ENCODE data around the gene MGAT5. TPM values are rescaled to one million over a fixed set of nuclear protein-coding genes. Genes with fewer than 3 reads are reported as not detected.

MGAT5 gene
- total RNA-seq, 1 experiment from 2014 or later = 95.3 TPM

- Histone ChIP-seq H3K4me3 (no peak overlapping the region), H3K27ac (no peak overlapping the region), H3K27me3 (no peaks in the 10 kb centered on the region), H3K4me1 (no peaks in the 10 kb centered on the region), H3K36me3 (peaks cover 32% of the 10 kb centered on the region), H3K9me3 (replicated peaks) (0 out of 2 replicates have a peak, but pooled peaks cover 2% of the 10 kb centered on the region)
- DNase-seq = no peak
These were observed 176.0 kb downstream of the MGAT5 start for GRCh38 chr2:134429886-134430285.

- Histone ChIP-seq H3K36me3 (peaks cover 32% of the 10 kb centered on the region), H3K27ac (peak overlapping the region; percentile 2; the same call in 1 of the 2 replicates), H3K27me3 (no peaks in the 10 kb centered on the region), H3K4me1 (no peaks in the 10 kb centered on the region), H3K4me3 (no peak overlapping the region), H3K9me3 (replicated peaks) (no peaks in the 10 kb centered on the region)
- no peak for DNase-seq
These were observed 178.1 kb downstream of the MGAT5 start for GRCh38 chr2:134431838-134432434.

- DNase-seq = no peak
- H3K27ac ChIP-seq = no peak overlapping the region; the same call in 1 of the 2 replicates
- H3K9me3 ChIP-seq (replicated peaks) = no peaks in the 10 kb centered on the region
- peaks cover 32% of the 10 kb centered on the region for H3K36me3 ChIP-seq
- H3K4me1 ChIP-seq = no peaks in the 10 kb centered on the region
- no peak overlapping the region for H3K4me3 ChIP-seq
- no peaks in the 10 kb centered on the region for H3K27me3 ChIP-seq
These were observed 178.6 kb downstream of the MGAT5 start for GRCh38 chr2:134432435-134432883.

GRCh38 chr2:134433469-134433868 is 179.6 kb downstream of the MGAT5 start:
- Histone ChIP-seq H3K27ac (no peak overlapping the region), H3K36me3 (peaks cover 22% of the 10 kb centered on the region), H3K4me3 (no peak overlapping the region), H3K9me3 (replicated peaks) (no peaks in the 10 kb centered on the region), H3K27me3 (no peaks in the 10 kb centered on the region), H3K4me1 (no peaks in the 10 kb centered on the region)
- DNase-seq = no peak

GRCh38 chr2:134433979-134434378 is 180.1 kb downstream of the MGAT5 start:
- no peaks in the 10 kb centered on the region for H3K9me3 ChIP-seq (replicated peaks)

GRCh38 chr2:134435505-134435904 is 181.6 kb downstream of the MGAT5 start:
- Histone ChIP-seq H3K27ac (no peak overlapping the region), H3K4me1 (no peaks in the 10 kb centered on the region), H3K27me3 (no peaks in the 10 kb centered on the region), H3K9me3 (replicated peaks) (no peaks in the 10 kb centered on the region), H3K36me3 (peaks cover 24% of the 10 kb centered on the region), H3K4me3 (no peak overlapping the region)
- DNase-seq = no peak

More at GRCh38 chr2:134433979-134434378, 180.1 kb downstream of the MGAT5 start:
- no peak overlapping the region for H3K4me3 ChIP-seq
- no peak for DNase-seq
- no peaks in the 10 kb centered on the region for H3K27me3 ChIP-seq
- no peak overlapping the region for H3K27ac ChIP-seq
- H3K4me1 ChIP-seq = no peaks in the 10 kb centered on the region
- peaks cover 20% of the 10 kb centered on the region for H3K36me3 ChIP-seq

- Histone ChIP-seq H3K4me1 (no peaks in the 10 kb centered on the region), H3K27ac (no peak overlapping the region), H3K36me3 (peaks cover 24% of the 10 kb centered on the region), H3K9me3 (replicated peaks) (no peaks in the 10 kb centered on the region), H3K4me3 (no peak overlapping the region), H3K27me3 (no peaks in the 10 kb centered on the region)
- DNase-seq = no peak
These were observed 182.1 kb downstream of the MGAT5 start for GRCh38 chr2:134435936-134436335.

- Histone ChIP-seq H3K4me1 (no peaks in the 10 kb centered on the region), H3K36me3 (peaks cover 24% of the 10 kb centered on the region), H3K4me3 (no peak overlapping the region), H3K9me3 (replicated peaks) (no peaks in the 10 kb centered on the region), H3K27ac (no peak overlapping the region), H3K27me3 (no peaks in the 10 kb centered on the region)
- DNase-seq = no peak
These were observed 182.8 kb downstream of the MGAT5 start for GRCh38 chr2:134436706-134437105.

GRCh38 chr2:134438371-134438770 is 184.5 kb downstream of the MGAT5 start:
- peaks cover 18% of the 10 kb centered on the region for H3K36me3 ChIP-seq
- H3K4me3 ChIP-seq = no peak overlapping the region
- no peak for DNase-seq
- no peaks in the 10 kb centered on the region for H3K9me3 ChIP-seq (replicated peaks)
- no peaks in the 10 kb centered on the region for H3K4me1 ChIP-seq
- no peak overlapping the region for H3K27ac ChIP-seq
- H3K27me3 ChIP-seq = no peaks in the 10 kb centered on the region

- Histone ChIP-seq H3K4me1 (peaks cover 2% of the 10 kb centered on the region), H3K4me3 (no peak overlapping the region), H3K9me3 (replicated peaks) (no peaks in the 10 kb centered on the region), H3K27ac (no peak overlapping the region), H3K36me3 (peaks cover 11% of the 10 kb centered on the region), H3K27me3 (no peaks in the 10 kb centered on the region)
- DNase-seq = no peak
These were observed 186.6 kb downstream of the MGAT5 start for GRCh38 chr2:134440336-134440909.

- Histone ChIP-seq H3K27ac (no peak overlapping the region), H3K4me1 (peaks cover 10% of the 10 kb centered on the region), H3K36me3 (peaks cover 9% of the 10 kb centered on the region), H3K4me3 (no peak overlapping the region), H3K9me3 (replicated peaks) (no peaks in the 10 kb centered on the region), H3K27me3 (no peaks in the 10 kb centered on the region)
- DNase-seq = no peak
These were observed 187.4 kb downstream of the MGAT5 start for GRCh38 chr2:134441153-134441863.

GRCh38 chr2:134443814-134444480 is 190.1 kb downstream of the MGAT5 start:
- DNase-seq = no peak
- Histone ChIP-seq H3K36me3 (peaks cover 7% of the 10 kb centered on the region), H3K9me3 (replicated peaks) (no peaks in the 10 kb centered on the region), H3K27ac (no peak overlapping the region), H3K4me3 (no peak overlapping the region), H3K27me3 (no peaks in the 10 kb centered on the region), H3K4me1 (peaks cover 21% of the 10 kb centered on the region)

GRCh38 chr2:134445116-134445515 is 191.2 kb downstream of the MGAT5 start:
- no peak overlapping the region for H3K27ac ChIP-seq
- H3K36me3 ChIP-seq = peaks cover 8% of the 10 kb centered on the region
- no peaks in the 10 kb centered on the region for H3K9me3 ChIP-seq (replicated peaks)
- peaks cover 21% of the 10 kb centered on the region for H3K4me1 ChIP-seq
- no peak overlapping the region for H3K4me3 ChIP-seq
- H3K27me3 ChIP-seq = no peaks in the 10 kb centered on the region
- no peak for DNase-seq

- Histone ChIP-seq H3K27me3 (no peaks in the 10 kb centered on the region), H3K27ac (peak overlapping the region; percentile 8), H3K9me3 (replicated peaks) (no peaks in the 10 kb centered on the region), H3K4me3 (no peak overlapping the region), H3K4me1 (peaks cover 21% of the 10 kb centered on the region), H3K36me3 (peaks cover 11% of the 10 kb centered on the region; the same call in 1 of the 2 replicates)
- peak in 1 of 2 experiments; percentile 18 for DNase-seq
These were observed 192.1 kb downstream of the MGAT5 start for GRCh38 chr2:134445985-134446382.
